GDM1 (cell line): ENCODE measurements around the gene CHMP3.

Experiments
- DNase-seq: peaks from one replicate; lab custom pipeline; 2025; lab: John Stamatoyannopoulos, UW

CHMP3 gene

DNA sequence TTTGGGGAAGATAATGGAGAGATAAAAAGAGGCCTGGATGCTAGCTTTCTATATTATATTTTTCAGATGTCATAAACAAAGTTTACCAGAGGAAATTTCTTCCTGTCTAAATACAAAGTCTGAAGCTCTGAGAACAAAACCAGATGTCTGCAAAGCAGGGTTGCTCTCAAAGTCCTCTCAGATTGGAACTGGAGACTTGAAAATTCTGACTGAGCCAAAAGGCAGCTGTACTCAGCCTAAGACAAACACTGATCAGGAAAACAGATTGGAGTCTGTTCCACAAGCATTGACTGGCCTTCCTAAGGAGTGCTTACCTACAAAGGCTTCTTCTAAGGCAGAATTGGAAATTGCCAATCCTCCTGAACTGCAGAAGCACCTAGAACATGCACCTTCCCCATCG, 96.9 kb downstream of the CHMP3 start:
- DNase-seq: no peak

DNA sequence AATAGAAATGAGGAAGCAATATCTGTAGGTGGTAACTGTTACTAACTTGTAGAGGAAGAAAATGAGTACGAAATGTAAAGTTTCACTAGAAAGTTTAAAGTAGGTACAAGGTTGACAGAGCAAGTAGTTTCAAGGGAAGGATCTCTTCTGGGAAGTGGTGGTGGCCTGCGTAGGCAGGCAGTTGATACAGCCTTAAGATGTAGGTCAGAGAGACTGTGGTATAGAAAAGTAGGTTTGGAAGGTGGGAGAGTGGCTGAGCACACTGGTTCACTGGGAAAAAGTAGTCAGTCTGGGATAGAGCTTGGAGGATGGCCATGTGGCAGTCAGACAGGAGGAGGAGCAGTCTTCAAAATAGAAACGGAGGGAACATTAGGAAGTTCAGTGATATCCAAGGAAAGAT, 98.6 kb downstream of the CHMP3 start:
- DNase-seq: no peak

DNA sequence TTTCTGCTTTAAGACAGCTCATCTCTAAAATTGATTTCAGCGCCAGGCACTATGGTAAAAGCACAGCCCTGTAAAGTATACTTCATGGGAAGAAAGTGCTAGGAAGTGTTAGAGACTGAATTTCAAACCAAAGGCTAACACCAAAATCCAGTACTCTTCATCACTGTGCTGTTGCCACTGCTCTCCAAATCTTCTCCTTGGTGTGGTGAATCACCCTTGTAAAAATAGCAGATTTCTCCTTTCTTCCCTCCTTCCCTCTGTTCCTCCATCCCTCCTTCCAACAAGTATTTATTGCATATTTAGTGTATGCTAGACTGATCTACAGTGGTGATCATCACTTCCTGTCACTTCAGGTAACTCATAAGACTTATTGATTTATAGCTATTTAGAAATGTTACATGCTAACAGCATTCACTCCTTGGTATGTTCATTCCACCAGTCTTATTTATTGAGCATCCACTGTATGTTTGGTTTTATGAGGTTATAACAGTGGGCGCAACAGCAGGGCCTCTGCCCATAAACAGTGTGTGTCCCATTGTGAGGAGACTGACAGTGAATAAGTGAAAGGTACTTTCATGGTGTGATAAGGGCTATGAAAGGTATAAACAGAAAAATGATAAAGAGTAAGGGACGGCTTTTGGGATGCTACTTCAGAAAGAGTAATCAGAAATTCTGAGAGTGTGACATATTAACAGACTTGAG, 102.0 kb downstream of the CHMP3 start:
- no peak for DNase-seq

DNA sequence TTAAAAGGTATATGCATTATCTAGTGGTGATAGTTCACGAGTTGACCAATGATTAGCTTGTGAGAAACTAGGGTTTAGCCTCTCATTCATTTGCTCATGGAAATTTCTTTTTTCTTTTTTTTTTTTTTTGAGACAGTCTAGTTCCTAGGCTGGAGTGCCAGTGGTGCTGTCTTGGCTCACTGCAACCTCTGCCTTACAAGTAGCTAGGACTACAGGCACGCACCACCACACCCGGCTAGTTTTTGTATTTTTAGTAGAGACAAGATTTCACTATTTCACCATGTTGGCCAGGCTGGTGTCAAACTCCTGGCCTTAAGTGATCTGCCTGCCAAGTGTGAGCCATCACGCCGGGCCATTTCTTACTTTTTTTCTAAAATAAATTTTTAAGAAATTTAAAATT, 108.1 kb downstream of the CHMP3 start:
- DNase-seq: no peak

- DNase-seq: no peak
These were observed 109.0 kb downstream of the CHMP3 start for GRCh38 chr2:86454238-86454637.

DNA sequence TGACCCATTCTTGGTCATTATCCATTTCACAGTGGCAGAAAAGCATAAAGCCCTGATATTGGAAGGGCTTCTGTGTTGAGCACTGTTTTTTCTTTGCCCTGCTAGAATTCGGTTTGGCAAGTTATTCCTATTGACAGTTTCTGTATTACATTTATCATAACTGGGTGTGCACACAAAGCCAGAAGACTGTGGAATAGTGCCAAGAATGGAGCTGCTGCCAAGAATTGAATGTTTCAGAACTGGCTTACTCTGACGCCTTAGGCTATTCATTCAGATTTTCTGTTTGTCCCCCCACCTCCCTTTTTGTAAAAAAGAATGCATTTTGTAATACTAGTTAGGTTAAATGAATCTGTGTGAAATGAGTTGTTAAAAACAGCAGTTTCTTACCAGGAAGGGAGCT, 109.4 kb downstream of the CHMP3 start:
- DNase-seq: no peak
